ENCODE data around the gene SLC66A2. TPM values are rescaled to one million over a fixed set of nuclear protein-coding genes. Genes with fewer than 3 reads are reported as not detected.

The SLC66A2 gene
- total RNA-seq, 1 experiment from 2014 or later, result 52.8 TPM

DNA sequence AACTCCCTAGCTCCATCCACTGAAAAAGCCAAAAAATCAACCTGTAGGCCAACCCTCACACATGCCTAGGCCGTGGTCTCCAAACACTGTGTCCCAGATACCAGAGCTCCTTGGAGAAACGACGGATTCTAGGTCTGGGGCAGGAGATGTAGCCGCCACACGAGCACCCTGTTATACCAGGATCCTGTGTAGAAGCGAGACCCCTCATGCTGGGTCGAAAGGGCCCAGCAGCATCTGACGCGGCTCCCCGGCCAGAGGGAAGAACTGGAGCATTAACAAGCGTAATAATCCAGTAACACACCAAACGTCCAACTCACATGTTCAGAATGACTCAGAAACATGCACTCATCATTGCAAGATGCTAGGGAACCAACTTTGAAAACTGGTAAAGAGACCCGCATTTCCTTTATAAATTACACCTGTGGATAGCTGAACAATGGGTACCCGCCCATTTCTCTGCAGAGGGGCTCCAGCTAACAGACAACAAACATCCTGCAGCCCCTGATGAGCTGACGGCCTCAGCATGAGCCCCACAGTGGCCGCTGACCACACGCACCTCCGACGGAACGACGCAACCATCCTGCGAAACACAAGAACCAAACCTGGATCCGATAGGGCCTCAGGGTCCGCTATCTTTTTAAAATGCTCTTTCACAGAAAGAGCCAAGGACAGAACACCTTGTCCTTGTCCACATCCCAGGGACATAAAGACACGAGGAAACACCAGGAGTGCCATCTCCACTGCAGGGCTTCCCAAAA, 14.2 kb downstream of the SLC66A2 start:
- peaks cover 8% of the 10 kb centered on the region; the same call in 1 of the 2 replicates for H3K9me3 ChIP-seq (ENCODE audit: low read length)
- H3K36me3 ChIP-seq (ENCODE audit: low read depth, low read length), result peaks cover 19% of the 10 kb centered on the region
- no peak overlapping the region for H2AFZ ChIP-seq (ENCODE audit: low read length)
- H3K4me1 ChIP-seq (ENCODE audit: insufficient read depth, low read length), result no peaks in the 10 kb centered on the region
- H4K20me1 ChIP-seq (ENCODE audit: low read length), result no peaks in the 10 kb centered on the region
- H3K9ac ChIP-seq (ENCODE audit: low read length), result no peak overlapping the region
- DNase-seq, result no peak
- H3K27ac ChIP-seq (ENCODE audit: low read length), result no peak overlapping the region
- ATAC-seq, result no peak
- H3K4me3 ChIP-seq (ENCODE audit: low read length), result no peak overlapping the region
- no peaks in the 10 kb centered on the region for H3F3A ChIP-seq (ENCODE audit: low read length, unreplicated experiment)
- CTCF ChIA-PET, result no interaction called here
- intact Hi-C loops (cut with micrococcal nuclease), result loop anchor here (10.0 kb wide), 1 partner anchor 48 kb away; the partner anchor contains the start of gene TXNL4A
- H3K9me2 ChIP-seq (replicated peaks; ENCODE audit: low read length), result no peaks in the 10 kb centered on the region
- POLR2A ChIA-PET (ENCODE audit: unreplicated experiment), result no interaction called here
- H3K4me2 ChIP-seq (ENCODE audit: low read length), result no peak overlapping the region
- H3K27me3 ChIP-seq (ENCODE audit: low read length), result no peaks in the 10 kb centered on the region
- H3K79me2 ChIP-seq (ENCODE audit: low read length), result peaks cover 71% of the 10 kb centered on the region
- TF ChIP-seq, protein P1, sequence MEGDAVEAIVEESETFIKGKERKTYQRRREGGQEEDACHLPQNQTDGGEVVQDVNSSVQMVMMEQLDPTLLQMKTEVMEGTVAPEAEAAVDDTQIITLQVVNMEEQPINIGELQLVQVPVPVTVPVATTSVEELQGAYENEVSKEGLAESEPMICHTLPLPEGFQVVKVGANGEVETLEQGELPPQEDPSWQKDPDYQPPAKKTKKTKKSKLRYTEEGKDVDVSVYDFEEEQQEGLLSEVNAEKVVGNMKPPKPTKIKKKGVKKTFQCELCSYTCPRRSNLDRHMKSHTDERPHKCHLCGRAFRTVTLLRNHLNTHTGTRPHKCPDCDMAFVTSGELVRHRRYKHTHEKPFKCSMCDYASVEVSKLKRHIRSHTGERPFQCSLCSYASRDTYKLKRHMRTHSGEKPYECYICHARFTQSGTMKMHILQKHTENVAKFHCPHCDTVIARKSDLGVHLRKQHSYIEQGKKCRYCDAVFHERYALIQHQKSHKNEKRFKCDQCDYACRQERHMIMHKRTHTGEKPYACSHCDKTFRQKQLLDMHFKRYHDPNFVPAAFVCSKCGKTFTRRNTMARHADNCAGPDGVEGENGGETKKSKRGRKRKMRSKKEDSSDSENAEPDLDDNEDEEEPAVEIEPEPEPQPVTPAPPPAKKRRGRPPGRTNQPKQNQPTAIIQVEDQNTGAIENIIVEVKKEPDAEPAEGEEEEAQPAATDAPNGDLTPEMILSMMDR (conservative IDR thresholded peaks at IDR 0.05; ENCODE audit: low read depth, low read length), result no peak
- TF ChIP-seq EZH2phosphoT487 (IDR thresholded peaks at IDR 0.05; ENCODE audit: borderline replicate concordance, low read length) (no peak), EZH2 (IDR thresholded peaks at IDR 0.05; ENCODE audit: low read length, unreplicated experiment) (no peak)
- BruUV-seq (replicated peaks), result no TSS peak

DNA sequence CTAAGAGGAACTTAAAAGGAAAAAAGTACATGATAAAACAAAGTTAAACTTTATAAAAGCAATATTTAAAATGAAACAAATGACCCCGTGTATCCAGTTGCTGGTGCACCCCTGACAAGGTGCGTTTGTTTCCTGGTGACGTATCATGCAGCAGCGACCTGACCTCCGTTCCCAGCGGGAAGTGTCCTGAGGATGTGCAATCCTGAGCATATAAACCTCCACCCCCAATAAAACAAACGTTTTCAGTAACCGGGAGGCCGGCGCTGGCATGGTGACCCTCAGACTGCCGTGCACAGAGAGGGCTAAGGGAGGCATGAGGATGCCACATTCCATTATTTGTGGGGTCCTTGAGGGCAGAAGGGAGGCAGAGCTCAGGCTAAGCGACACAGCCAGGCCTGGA, 14.8 kb downstream of the SLC66A2 start:
- POLR2A ChIA-PET (ENCODE audit: unreplicated experiment), result no interaction called here
- TF ChIP-seq EZH2phosphoT487 (IDR thresholded peaks at IDR 0.05; ENCODE audit: borderline replicate concordance, low read length), result no peak
- TF ChIP-seq, protein P1 (conservative IDR thresholded peaks at IDR 0.05; ENCODE audit: low read depth, low read length), result no peak
- TF ChIP-seq EZH2 (IDR thresholded peaks at IDR 0.05; ENCODE audit: low read length, unreplicated experiment), result no peak

DNA sequence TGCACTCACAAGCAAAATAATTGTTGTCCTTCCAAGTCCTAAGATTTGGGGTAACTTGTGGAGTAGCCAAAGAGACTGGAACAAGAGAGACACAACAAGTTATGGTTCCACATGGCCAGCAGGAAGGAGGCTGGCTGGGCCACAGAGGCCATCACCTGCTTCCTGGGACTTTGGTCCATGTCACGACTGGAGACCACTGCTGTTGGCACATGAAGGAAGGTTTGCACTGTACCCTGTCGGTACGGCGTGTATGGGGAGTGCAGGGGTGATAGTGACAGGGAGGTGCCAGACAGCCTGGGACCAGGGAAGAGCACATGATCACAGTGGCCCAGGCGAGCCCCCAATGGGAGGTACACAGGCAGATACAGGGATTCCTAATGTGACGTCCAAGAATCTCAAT, 15.5 kb downstream of the SLC66A2 start:
- H3K79me2 ChIP-seq (ENCODE audit: low read length), result peaks cover 67% of the 10 kb centered on the region
- ATAC-seq, result no peak
- no peaks in the 10 kb centered on the region for H3F3A ChIP-seq (ENCODE audit: low read length, unreplicated experiment)
- no peaks in the 10 kb centered on the region for H3K4me1 ChIP-seq (ENCODE audit: insufficient read depth, low read length)
- TF ChIP-seq, protein P1 (conservative IDR thresholded peaks at IDR 0.05; ENCODE audit: low read depth, low read length), result no peak
- TF ChIP-seq EZH2 (IDR thresholded peaks at IDR 0.05; ENCODE audit: low read length, unreplicated experiment), result no peak
- TF ChIP-seq EZH2phosphoT487 (IDR thresholded peaks at IDR 0.05; ENCODE audit: borderline replicate concordance, low read length), result no peak
- DNase-seq, result no peak
- no peak overlapping the region for H3K4me2 ChIP-seq (ENCODE audit: low read length)
- H3K27me3 ChIP-seq (ENCODE audit: low read length), result no peaks in the 10 kb centered on the region
- intact Hi-C loops (cut with micrococcal nuclease), result loop anchor here (2.0 to 10.0 kb wide), 3 partner anchors 25 to 91 kb away; partner anchors contain the start of gene TXNL4A
- no peaks in the 10 kb centered on the region for H3K9me2 ChIP-seq (replicated peaks; ENCODE audit: low read length)
- CTCF ChIA-PET, result no interaction called here
- no peak overlapping the region for H3K9ac ChIP-seq (ENCODE audit: low read length)
- H4K20me1 ChIP-seq (ENCODE audit: low read length), result no peaks in the 10 kb centered on the region
- H3K9me3 ChIP-seq (ENCODE audit: low read length), result peaks cover 11% of the 10 kb centered on the region; the same call in 1 of the 2 replicates
- peaks cover 31% of the 10 kb centered on the region for H3K36me3 ChIP-seq (ENCODE audit: low read depth, low read length)
- no peak overlapping the region for H3K4me3 ChIP-seq (ENCODE audit: low read length)
- H2AFZ ChIP-seq (ENCODE audit: low read length), result no peak overlapping the region
- POLR2A ChIA-PET (ENCODE audit: unreplicated experiment), result no interaction called here
- BruUV-seq (replicated peaks), result no TSS peak
- no peak overlapping the region for H3K27ac ChIP-seq (ENCODE audit: low read length)

More for the DNA sequence above, 14.8 kb downstream of the SLC66A2 start:
- CTCF ChIA-PET, result no interaction called here
- Histone ChIP-seq H3K4me1 (ENCODE audit: insufficient read depth, low read length) (no peaks in the 10 kb centered on the region), H3K9me2 (replicated peaks; ENCODE audit: low read length) (no peaks in the 10 kb centered on the region), H3K36me3 (ENCODE audit: low read depth, low read length) (peaks cover 24% of the 10 kb centered on the region), H3K4me2 (ENCODE audit: low read length) (no peak overlapping the region), H3K27ac (ENCODE audit: low read length) (no peak overlapping the region), H3K4me3 (ENCODE audit: low read length) (no peak overlapping the region), H3K27me3 (ENCODE audit: low read length) (no peaks in the 10 kb centered on the region), H2AFZ (ENCODE audit: low read length) (no peak overlapping the region), H3F3A (ENCODE audit: low read length, unreplicated experiment) (no peaks in the 10 kb centered on the region), H3K79me2 (ENCODE audit: low read length) (peaks cover 71% of the 10 kb centered on the region), H3K9ac (ENCODE audit: low read length) (no peak overlapping the region), H4K20me1 (ENCODE audit: low read length) (no peaks in the 10 kb centered on the region), H3K9me3 (ENCODE audit: low read length) (peaks cover 8% of the 10 kb centered on the region; the same call in 1 of the 2 replicates)
- no peak for DNase-seq
- BruUV-seq (replicated peaks), result no TSS peak
- intact Hi-C loops (cut with micrococcal nuclease), result loop anchor here (10.0 kb wide), 1 partner anchor 48 kb away; the partner anchor contains the start of gene TXNL4A
- no peak for ATAC-seq
